HG03039 (cell line): Measurements from ENCODE around the gene VWA3B.

Source experiments
- ATAC-seq: cut with Tn5 transposase; IDR thresholded peaks from one replicate; pipeline ENCODE4 v1.9.1; 2021; ENCODE audit warnings: mild to moderate bottlenecking, moderate library complexity; ENCODE audit not compliant: unreplicated experiment

Gene VWA3B

GRCh38 chr2:98324181-98324580 lies 237.2 kb downstream of the VWA3B start:
- ATAC-seq = no peak

- no peak for ATAC-seq
Observed at GRCh38 chr2:98327776-98328175, 240.8 kb downstream of the VWA3B start.

- no peak for ATAC-seq
Observed at GRCh38 chr2:98329549-98329948, 242.6 kb downstream of the VWA3B start.

- ATAC-seq = no peak
Observed at GRCh38 chr2:98332989-98333388, 246.0 kb downstream of the VWA3B start.

GRCh38 chr2:98333922-98334321 lies 247.0 kb downstream of the VWA3B start:
- ATAC-seq = no peak

GRCh38 chr2:98334439-98335078 lies 247.6 kb downstream of the VWA3B start:
- no peak for ATAC-seq

- no peak for ATAC-seq
Observed at GRCh38 chr2:98335271-98335670, 248.3 kb downstream of the VWA3B start.

GRCh38 chr2:98341241-98341640 lies 254.3 kb downstream of the VWA3B start:
- no peak for ATAC-seq

- ATAC-seq = no peak
Observed at GRCh38 chr2:98343285-98343684, 256.3 kb downstream of the VWA3B start.

GRCh38 chr2:98346311-98347236 lies 259.6 kb downstream of the VWA3B start, which contains the start of gene CNGA3:
Gene CNGA3 (plus strand): TSS chr2:98346456. CDS start chr2:98369976, 23,520 bp downstream.
- ATAC-seq = no peak

- no peak for ATAC-seq
Observed at GRCh38 chr2:98347298-98348065, 260.5 kb downstream of the VWA3B start.

- no peak for ATAC-seq
Observed at GRCh38 chr2:98348066-98348561, 261.1 kb downstream of the VWA3B start.

- ATAC-seq = no peak
Observed at GRCh38 chr2:98350411-98350810, 263.4 kb downstream of the VWA3B start.

GRCh38 chr2:98355881-98356280 lies 268.9 kb downstream of the VWA3B start:
- no peak for ATAC-seq

- ATAC-seq = no peak
Observed at GRCh38 chr2:98356729-98357128, 269.8 kb downstream of the VWA3B start.

- no peak for ATAC-seq
Observed at GRCh38 chr2:98357849-98358248, 270.9 kb downstream of the VWA3B start.

GRCh38 chr2:98359986-98360385 lies 273.0 kb downstream of the VWA3B start:
- no peak for ATAC-seq
